GM12864 (cell line): ENCODE data around the gene IL33.

Source experiments
- DNase-seq: peaks from one replicate; pipeline ENCODE4 v3.0.0-alpha.2; 2011; ENCODE audit warnings: low read depth
- H3K4me3 ChIP-seq: 2 replicates; pipeline ENCODE4 v1.5.1; 2011; ENCODE audit warnings: mild to moderate bottlenecking, low read depth, low read length, control low read depth
- TF ChIP-seq, protein P1 (sequence below): IDR thresholded peaks from 2 replicates; pipeline ENCODE4 v1.5.1; 2011; ENCODE audit warnings: low read depth, mild to moderate bottlenecking, moderate library complexity, low read length, control low read depth, inconsistent platforms; ENCODE audit errors: missing control alignments

Gene IL33

DNA sequence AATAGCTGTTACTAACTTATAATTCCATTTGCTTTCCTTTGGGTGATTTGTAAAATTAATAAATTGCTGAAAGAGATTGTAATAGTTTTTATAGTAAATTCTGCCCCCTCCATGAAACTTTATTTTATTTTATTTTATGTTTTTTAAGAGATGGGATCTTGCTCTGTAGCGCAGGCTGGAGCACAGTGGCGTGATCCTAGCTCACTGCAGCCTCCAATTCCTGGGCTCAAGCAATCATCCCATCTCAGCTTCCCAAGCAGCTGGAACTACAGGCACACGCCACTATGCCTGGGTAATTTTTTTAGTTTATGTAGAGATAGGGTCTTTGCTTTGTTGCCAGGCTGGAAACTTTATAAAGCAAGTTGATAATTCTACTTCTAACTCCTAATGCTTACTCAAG is 395 bp downstream of the IL33 start:
- DNase-seq = no peak
- TF ChIP-seq, protein P1, sequence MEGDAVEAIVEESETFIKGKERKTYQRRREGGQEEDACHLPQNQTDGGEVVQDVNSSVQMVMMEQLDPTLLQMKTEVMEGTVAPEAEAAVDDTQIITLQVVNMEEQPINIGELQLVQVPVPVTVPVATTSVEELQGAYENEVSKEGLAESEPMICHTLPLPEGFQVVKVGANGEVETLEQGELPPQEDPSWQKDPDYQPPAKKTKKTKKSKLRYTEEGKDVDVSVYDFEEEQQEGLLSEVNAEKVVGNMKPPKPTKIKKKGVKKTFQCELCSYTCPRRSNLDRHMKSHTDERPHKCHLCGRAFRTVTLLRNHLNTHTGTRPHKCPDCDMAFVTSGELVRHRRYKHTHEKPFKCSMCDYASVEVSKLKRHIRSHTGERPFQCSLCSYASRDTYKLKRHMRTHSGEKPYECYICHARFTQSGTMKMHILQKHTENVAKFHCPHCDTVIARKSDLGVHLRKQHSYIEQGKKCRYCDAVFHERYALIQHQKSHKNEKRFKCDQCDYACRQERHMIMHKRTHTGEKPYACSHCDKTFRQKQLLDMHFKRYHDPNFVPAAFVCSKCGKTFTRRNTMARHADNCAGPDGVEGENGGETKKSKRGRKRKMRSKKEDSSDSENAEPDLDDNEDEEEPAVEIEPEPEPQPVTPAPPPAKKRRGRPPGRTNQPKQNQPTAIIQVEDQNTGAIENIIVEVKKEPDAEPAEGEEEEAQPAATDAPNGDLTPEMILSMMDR = no peak
- no peak overlapping the region for H3K4me3 ChIP-seq

GRCh38 chr9:6216951-6217350 is 1.3 kb downstream of the IL33 start:
- DNase-seq = no peak
- H3K4me3 ChIP-seq = no peak overlapping the region
- TF ChIP-seq, protein P1 = no peak

DNA sequence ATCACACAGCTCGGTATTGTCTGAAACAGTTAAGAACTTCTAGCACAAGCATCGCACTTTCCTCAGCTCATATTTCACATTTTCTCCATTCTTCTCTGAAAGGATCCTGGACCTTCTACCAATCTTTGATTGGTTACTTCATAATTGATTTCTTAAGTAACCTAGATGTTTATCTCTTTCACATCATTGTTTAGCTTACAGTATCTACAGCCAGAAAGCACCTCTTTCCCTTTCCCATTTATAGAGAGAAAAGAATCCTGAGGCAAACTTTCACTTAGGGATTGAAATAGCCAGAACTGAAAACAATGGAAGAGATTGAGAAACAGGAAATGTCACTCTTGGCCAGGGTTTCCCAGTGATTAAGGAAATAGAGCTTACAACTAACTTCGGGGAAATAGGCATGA is 2.5 kb downstream of the IL33 start:
- TF ChIP-seq, protein P1 = no peak
- no peak for DNase-seq
- H3K4me3 ChIP-seq = no peak overlapping the region

GRCh38 chr9:6219040-6219439 is 3.4 kb downstream of the IL33 start:
- DNase-seq = no peak
- no peak overlapping the region for H3K4me3 ChIP-seq

DNA sequence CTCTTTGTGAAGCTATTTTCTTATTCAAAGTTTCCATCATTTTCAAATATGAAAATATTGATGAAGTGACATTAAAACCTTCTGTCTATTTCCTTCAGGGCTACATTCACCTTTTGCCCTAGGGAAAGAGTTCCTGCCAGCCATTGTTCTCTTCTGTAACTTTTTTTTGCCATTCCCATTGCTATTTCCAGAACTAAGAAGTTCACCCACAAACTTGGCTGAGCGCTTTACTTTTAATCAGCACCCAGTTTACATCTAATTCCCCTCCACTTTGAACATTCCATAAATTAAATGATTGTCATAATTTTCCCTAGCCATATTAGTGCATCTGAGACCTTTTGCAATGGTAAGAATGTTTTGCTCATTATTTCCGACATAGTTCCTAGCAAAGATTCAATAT is 4.4 kb downstream of the IL33 start:
- TF ChIP-seq, protein P1 = no peak
- no peak overlapping the region for H3K4me3 ChIP-seq
- DNase-seq = no peak

More at GRCh38 chr9:6219040-6219439, 3.4 kb downstream of the IL33 start:
- TF ChIP-seq, protein P1 = no peak

DNA sequence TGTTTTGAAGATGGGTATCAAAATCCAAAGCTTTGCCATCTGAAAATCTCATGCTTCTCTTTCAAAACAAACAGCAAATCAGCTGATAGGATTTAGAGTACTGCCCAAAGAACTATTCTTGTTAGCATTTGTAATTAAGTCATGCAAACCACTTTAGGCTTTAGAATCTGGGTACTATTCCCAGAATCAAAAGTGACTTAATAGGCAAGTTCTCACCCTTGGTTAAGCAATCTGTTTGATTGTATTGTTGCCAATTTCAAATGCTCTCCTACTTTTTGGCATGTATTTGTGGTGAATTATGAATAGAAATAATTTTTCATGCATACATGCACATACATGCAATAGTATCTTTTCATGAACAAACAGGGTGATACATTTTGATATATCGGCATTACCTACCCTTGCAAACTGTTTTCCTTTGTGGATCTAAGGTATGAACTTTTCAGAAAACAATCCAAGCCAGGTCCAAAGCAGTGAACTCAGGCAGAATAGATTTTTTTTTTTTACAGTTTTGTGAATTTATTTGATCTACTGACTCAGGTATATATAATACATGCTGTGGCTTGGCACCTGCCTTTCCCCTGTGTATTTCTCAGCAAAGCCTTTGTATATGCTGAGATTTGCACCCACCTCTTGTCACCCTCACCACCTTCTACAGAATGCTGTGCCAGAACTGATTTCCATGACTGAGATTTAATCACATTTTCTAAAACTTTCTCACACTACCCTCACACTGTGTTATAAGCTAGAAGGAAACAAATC is 9.0 kb downstream of the IL33 start:
- TF ChIP-seq, protein P1 = no peak
- no peak overlapping the region for H3K4me3 ChIP-seq
- DNase-seq = no peak

- DNase-seq = no peak
- TF ChIP-seq, protein P1 = no peak
- H3K4me3 ChIP-seq = no peak overlapping the region
These were observed 11.1 kb downstream of the IL33 start for GRCh38 chr9:6226696-6227095.
